ENCODE measurements around the gene MTURN.

MTURN gene

DNA sequence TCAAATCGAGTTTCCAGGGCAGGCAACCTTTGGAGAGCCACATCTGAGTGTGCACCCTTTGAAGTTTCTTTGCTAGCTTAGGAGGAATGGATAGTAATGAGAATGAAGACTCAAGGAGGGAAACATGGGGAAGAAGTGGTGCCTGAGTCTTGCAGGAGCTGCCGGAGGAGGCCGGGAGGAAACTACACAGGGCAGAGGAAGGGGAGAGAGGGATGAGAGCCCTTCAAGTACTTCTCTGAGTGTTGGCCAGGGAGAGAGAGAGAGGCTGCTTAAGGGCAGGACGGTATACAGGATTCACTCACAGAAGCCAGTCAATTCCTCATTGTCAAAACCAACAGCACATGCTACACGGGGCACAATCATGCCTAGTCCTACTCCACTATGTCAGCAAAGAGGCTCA lies 75.2 kb downstream of the MTURN start:
- no peak overlapping the region for H3K27ac ChIP-seq (replicated peaks)
- no peak overlapping the region for H3K4me3 ChIP-seq (replicated peaks; ENCODE audit: insufficient read depth, low read length)
- TF ChIP-seq, protein P1, sequence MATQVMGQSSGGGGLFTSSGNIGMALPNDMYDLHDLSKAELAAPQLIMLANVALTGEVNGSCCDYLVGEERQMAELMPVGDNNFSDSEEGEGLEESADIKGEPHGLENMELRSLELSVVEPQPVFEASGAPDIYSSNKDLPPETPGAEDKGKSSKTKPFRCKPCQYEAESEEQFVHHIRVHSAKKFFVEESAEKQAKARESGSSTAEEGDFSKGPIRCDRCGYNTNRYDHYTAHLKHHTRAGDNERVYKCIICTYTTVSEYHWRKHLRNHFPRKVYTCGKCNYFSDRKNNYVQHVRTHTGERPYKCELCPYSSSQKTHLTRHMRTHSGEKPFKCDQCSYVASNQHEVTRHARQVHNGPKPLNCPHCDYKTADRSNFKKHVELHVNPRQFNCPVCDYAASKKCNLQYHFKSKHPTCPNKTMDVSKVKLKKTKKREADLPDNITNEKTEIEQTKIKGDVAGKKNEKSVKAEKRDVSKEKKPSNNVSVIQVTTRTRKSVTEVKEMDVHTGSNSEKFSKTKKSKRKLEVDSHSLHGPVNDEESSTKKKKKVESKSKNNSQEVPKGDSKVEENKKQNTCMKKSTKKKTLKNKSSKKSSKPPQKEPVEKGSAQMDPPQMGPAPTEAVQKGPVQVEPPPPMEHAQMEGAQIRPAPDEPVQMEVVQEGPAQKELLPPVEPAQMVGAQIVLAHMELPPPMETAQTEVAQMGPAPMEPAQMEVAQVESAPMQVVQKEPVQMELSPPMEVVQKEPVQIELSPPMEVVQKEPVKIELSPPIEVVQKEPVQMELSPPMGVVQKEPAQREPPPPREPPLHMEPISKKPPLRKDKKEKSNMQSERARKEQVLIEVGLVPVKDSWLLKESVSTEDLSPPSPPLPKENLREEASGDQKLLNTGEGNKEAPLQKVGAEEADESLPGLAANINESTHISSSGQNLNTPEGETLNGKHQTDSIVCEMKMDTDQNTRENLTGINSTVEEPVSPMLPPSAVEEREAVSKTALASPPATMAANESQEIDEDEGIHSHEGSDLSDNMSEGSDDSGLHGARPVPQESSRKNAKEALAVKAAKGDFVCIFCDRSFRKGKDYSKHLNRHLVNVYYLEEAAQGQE (IDR thresholded peaks at IDR 0.05; ENCODE audit: insufficient replicate concordance, low read depth), result no peak
- TF ChIP-seq POLR2AphosphoS5 (IDR thresholded peaks at IDR 0.05; ENCODE audit: low read depth) (no peak), GABPA (IDR thresholded peaks at IDR 0.05; ENCODE audit: low read depth) (no peak), SPI1 (IDR thresholded peaks at IDR 0.05; ENCODE audit: borderline replicate concordance, low read depth) (no peak)
- TF ChIP-seq, protein P2, sequence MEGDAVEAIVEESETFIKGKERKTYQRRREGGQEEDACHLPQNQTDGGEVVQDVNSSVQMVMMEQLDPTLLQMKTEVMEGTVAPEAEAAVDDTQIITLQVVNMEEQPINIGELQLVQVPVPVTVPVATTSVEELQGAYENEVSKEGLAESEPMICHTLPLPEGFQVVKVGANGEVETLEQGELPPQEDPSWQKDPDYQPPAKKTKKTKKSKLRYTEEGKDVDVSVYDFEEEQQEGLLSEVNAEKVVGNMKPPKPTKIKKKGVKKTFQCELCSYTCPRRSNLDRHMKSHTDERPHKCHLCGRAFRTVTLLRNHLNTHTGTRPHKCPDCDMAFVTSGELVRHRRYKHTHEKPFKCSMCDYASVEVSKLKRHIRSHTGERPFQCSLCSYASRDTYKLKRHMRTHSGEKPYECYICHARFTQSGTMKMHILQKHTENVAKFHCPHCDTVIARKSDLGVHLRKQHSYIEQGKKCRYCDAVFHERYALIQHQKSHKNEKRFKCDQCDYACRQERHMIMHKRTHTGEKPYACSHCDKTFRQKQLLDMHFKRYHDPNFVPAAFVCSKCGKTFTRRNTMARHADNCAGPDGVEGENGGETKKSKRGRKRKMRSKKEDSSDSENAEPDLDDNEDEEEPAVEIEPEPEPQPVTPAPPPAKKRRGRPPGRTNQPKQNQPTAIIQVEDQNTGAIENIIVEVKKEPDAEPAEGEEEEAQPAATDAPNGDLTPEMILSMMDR (IDR thresholded peaks at IDR 0.05; ENCODE audit: insufficient read depth, low read length), result no peak
- H3K27me3 ChIP-seq (ENCODE audit: insufficient read depth, poor library complexity, severe bottlenecking), result no peaks in the 10 kb centered on the region
- no peak for DNase-seq (ENCODE audit: low read depth in 1 of 2, low spot score in 1 of 2)
